ENCODE data around the gene LIMK2.
"Not testable (repeated sequence)": the region's sequence is repeated elsewhere in the genome, so short reads cannot be mapped to it uniquely, and the experiment has no call there.

Gene LIMK2

DNA sequence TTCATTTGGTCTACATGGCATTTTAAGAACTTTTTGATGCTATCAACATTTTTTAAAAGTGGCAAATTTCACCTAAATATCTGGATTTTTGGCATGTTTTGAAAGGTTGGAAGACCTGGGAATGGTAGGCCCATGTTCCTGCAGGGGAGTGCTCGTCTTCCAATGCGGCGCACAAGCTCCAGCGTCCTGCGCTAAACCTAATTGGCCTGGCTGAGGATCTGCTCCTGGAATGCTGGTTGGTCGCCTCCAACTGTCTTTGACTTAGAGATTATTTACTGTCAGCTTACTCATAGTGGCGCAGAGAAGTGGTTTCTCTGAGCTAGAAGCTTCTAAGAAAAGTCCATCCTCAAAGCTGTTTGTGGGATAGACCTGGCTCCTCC, 626 bp upstream of the LIMK2 start:
- no peak for DNase-seq (ENCODE audit: low read depth, low spot score)

DNA sequence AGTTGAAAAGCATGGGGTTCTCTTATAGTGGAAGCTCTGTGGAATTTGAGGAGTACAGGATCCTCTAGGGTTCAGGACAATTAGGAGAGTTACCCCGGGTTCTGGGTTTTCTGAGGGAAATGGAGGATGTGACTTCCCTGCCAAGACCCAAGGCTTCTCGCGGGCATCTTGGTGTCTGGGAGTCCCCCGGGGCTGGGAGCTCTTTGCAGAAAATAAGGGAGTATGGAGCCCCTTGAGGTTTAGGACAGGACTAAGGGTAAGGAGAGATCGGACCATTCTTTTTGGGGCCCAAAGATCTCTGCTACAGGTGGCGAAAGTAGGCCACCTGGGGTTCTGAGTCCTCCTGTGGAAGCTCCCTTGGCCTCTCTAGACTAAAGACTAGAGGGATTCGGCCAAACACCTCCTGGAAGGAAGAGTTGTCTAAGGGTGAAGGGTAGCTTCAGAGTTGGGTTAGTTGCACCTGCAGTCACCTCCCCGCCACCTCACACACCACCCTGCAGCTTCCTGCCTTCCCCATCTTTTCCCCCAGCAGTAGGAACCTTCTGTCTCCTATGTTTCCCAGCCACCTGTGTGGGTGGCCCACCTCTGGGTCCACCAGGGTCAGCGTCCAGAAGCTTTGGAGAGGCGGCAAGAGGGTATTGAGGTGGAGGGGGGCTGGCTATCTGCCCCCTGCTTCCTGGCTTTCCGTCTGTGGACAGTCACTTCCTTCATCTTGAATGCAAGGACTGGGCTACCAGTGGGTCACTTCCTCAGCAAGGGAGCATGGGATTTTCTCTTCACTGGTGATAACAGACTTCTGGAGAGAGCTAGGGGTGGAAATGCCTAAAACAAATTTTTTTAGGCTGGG, 908 bp downstream of the LIMK2 start:
- DNase-seq (ENCODE audit: low read depth, low spot score), result no peak

DNA sequence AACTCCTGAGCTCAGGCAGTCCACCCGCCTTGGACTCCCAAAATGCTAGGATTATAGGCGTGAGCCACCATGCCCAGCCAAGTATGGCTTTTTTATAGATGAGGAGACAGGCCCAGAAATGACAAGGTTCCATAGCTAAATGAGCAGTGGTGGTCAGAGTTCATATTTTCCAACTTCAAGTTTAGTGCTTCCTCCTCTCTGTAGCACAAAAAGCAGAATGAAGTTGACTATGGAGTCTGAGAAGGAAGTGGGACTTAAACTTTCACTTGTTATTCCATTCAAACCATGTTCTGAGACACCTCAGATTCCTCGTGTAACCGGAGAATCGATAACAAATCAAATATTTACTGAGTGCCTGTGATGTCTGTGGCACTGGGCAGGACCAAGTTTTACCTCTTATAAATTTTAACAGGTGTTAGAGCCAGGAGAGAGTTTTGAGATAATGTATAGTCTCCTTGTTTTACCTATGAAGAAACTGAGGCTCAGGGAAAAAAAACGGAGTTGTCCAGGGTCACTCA, 3.0 kb downstream of the LIMK2 start:
- no peak for DNase-seq (ENCODE audit: low read depth, low spot score)

DNA sequence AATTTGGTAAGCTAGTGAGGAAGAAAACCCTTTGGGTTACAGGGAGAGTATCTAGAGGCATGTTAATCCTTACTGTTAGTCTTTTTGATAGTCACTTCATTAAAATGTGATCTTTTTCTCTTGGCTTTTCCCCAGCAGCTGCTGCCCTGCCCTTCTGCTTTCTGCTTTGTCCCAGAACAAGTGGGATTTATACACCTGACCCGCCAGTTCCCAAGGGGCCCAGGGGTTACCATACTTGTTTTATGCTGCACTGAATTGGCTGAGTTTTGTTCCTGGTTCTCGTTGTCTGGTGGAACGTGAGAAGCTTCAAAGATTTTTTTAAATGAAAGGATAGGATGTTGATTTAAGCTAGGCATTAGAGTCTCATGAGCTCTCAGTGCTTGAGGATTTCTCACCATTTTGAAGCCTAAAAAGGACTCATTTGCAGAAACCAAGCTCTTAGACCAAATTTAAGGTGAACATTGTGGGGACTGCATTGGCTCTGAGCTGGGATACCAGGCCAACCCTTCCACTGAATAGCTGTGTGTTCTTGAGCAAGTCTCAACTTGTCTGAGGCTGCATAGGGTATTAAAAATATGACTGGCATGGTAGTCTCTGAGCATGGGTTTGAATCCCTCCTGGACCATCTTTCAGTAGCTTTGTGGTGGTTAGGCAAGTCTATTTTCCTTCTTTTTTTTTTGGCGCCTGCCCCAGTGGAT, 6.6 kb downstream of the LIMK2 start:
- DNase-seq (ENCODE audit: low read depth, low spot score), result no peak

DNA sequence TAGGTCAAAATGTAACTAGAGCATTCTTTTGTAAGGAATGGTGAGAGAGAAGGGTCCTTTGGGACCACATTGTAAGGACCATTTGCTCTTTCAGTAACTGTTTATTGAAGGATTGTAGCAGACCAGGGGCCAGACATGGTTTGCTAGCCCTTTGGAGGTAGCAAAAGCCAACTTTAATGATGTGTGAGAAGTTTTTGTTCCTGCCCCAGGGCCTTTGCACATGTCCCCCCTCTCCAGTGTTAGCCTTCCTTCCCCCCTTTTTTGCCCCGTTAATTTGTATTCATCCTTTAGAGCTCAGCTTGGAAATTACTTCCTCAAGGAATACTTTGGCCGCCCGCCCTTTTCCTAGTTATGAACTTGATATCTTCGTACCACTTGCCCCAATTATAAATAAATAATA, 9.0 kb downstream of the LIMK2 start:
- no peak for DNase-seq (ENCODE audit: low read depth, low spot score)

DNA sequence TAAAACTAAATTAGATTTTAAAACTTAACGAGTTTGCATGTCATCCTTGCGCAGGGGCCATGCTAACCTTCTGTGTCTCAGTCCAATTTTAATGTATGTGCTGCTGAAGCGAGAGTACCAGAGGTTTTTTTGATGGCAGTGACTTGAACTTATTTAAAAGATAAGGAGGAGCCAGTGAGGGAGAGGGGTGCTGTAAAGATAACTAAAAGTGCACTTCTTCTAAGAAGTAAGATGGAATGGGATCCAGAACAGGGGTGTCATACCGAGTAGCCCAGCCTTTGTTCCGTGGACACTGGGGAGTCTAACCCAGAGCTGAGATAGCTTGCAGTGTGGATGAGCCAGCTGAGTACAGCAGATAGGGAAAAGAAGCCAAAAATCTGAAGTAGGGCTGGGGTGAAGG, 10.6 kb downstream of the LIMK2 start:
- DNase-seq (ENCODE audit: low read depth, low spot score), result no peak

DNA sequence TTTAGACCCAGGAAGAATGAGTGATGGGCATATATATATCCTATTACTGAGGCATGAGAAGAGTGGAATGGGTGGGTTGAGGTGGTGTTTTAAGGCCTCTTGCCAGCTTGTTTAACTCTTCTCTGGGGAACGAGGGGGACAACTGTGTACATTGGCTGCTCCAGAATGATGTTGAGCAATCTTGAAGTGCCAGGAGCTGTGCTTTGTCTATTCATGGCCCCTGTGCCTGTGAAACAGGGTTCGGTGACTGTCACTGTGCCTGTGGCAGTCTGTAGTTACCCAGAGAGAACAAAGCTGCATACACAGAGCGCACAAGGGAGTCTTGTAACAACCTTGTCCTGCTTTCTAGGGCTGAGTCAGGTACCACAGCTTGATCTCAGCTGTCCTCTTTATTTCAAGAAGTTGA, 11.7 kb downstream of the LIMK2 start:
- no peak for DNase-seq (ENCODE audit: low read depth, low spot score)

DNA sequence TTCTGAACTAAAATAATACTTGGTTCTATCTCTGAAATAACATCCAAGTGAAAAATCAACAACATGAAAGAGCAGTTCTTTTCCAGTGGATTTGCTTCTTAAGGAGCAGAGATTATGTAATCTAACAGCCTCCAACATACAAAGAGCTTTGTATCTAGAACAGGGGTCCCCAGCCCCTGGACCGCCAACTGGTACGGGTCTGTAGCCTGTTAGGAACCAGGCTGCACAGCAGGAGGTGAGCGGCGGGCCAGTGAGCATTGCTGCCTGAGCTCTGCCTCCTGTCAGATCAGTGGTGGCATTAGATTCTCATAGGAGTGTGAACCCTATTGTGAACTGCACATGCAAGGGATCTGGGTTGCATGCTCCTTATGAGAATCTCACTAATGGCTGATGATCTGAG, 12.6 kb downstream of the LIMK2 start:
- not testable (repeated sequence) for DNase-seq (ENCODE audit: low read depth, low spot score)

DNA sequence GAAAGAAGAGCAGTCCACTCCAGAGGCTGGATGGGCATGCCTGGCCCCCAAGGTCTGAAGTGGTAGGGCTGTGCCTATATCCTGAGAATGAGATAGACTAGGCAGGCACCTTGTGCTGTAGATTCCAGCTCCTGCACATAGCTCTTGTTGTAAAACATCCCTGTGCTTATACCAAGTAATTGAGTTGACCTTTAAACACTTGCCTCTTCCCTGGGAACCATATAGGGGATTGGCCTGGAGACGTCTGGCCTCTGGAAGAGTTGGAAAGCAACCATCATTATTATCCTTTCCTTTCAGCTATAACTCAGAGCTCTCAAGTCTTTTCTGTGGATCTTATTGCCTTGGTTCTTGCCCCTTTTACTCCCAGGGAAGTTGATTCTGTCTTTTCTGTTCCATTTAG, 15.1 kb downstream of the LIMK2 start:
- DNase-seq (ENCODE audit: low read depth, low spot score), result no peak

DNA sequence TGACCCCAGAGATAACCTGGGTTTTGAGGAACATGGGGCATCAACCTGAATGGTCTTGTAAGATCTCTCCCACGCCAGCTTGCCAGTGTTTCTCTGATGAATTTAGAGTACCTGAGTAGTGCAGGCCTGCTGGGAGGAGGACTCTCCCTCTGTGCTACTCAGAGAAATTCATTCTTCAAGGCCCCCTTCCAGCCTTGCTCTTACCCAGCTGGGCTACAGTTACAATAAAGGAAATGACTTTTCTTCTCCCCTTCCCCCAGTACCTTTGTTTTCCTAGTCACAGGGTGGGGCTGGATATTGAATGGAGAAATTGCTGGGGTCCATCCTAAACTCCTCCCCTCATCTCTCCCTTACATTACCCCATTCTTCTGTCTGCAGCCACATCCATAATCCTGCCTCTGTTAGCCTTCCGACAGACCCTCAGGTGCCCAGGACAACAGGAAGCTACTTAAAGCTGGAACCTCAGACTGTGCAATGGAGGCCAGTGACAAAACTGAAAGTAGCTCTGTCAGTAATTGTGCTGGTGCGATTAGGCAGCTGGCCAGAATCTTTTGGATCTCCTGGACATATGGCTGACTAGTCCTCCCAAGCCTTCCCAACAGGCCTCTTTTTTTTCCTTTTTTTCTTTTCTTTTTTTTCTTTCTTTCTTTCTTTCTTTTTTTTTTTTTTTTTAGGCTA, 17.4 kb downstream of the LIMK2 start:
- no peak for DNase-seq (ENCODE audit: low read depth, low spot score)

DNA sequence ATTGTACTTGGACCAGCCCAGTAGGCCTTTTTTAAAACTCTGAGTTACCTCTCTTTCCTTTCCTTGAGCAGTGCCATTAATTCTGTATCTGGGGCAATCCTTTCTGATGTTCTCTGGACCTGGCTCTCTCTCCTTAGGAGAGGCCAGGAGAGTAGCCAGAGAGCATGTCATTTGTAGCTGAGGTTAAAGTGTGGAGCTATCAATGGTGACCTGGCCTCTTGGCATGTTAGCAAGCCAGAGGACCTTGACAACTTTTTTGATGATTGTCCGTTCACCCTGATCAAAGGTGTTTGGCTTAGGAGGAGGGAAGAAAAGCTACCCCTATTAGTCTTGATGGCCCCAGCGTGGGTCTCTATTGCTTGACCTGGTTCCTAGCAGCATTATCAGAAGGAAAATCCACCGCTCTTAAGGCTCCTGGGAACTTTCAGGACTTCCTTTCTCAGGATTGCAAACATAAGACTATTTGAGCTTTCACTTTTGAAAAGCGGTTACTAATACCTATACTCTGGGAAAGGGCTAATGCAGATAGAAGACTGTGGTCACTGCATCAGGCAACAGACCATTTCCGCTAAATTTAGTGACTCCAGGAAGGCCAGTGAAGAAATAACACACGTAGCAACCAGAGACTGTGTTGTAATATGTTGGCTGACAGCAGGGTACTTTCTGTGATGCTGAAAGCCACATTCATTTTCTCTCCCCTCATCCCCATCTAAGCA, 18.2 kb downstream of the LIMK2 start:
- DNase-seq (ENCODE audit: low read depth, low spot score), result no peak

DNA sequence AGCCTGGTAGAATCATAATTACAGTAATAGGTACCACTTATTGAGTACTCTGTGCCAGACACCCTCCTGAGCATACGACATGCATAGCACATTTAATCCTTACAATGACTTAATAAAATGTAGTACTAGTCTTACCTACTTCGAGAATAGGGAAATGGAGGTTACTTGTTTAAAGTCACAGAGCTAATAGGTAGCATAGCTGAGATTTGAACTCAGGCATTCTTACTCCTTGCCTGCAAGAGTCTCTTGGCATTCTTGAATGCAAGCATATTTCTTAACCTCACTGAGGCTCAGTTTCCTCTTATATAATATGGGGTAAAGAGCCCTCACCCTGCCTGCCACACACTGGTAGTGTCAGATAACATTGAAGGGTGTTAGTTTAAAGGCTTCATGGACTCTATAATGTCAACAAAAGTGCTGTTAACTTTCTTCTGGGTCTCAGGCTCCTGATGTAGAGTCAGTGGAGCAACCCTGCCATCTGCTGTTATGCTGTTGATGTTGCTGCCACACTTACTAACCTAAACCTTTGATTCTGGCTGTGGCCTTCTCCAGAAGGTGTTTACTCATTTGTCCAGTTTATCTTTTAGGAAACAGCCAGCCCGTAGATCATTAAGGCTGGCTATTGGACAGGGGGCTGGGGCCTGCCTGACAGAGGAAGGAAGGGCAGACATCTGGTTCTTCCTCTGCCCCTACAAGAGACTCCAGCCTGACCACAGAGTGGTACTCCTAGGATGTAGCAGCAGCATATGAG, 18.9 kb downstream of the LIMK2 start:
- DNase-seq (ENCODE audit: low read depth, low spot score), result no peak

DNA sequence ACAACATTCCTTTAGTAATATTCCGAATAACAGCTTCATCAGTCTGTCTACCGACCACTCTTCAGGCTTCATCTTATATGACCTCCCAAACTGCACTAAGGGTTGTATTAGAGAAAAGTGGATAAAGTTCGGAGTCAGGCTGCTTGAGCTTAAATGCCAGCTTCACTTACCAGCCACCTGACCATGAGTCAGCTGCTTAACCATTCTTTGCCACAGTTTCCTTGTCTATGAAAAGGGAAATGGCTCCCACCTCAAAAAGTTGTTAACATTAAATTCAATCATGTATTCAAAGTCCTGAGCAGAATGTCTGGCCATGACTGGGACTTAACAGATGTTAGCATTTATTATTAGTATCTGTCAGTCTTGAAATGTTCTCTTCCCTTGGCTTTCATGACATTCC, 20.9 kb downstream of the LIMK2 start:
- no peak for DNase-seq (ENCODE audit: low read depth, low spot score)

DNA sequence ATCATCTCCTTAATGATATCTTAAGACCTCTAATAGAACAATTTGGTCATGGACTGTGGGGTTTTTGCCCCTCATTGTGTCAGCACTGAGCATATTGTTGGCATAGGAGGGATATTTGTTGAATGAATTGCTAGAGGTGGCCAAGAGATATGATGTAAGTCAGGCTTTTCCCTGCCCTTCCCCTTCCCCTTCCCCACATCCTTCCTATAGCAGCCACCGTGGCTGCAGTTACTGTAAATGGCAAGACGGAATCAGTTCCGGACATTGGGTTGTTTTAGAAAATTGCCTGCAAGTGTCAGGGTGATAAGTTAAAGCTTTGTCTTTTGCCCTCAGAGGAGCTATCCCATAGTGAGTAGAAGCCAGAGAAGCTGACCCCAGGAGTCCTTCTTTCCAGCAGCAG, 23.0 kb downstream of the LIMK2 start:
- no peak for DNase-seq (ENCODE audit: low read depth, low spot score)

DNA sequence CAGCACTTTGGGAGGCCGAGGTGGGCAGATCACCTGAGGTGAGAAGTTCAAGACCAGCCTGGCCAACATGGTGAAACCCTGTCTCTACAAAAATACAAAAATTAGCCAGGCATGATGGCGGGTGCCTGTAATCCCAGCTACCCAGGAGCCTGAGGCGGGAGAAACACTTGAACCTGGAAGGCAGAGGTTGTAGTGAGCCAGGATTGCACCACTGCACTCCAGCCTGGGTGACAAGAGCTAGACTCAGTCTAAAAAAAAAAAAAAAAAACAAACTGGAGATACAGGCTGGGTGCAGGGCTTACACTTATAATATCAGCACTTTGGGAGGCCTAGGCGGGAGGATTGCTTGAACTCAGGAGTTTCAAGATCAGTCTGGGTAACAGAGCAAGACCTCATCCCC, 23.9 kb downstream of the LIMK2 start:
- not testable (repeated sequence) for DNase-seq (ENCODE audit: low read depth, low spot score)

DNA sequence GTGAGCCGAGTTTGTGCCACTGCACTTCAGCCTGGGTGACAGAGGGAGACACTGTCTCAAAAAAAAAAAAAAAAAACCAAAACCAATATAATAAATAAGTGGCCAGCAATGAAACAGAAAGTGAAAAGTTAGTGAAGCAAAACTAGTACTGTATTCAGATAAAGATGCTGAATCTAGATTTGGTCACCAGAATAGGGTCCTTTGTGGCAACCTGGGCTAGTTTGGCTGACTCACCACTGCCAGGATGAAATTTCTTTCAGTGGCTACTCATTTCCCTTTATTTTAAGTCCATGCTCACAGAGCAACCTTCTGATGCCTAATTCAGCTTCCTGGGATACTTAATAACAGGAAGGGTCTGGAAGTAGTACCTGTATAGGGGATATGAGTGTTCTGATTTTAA, 26.0 kb downstream of the LIMK2 start:
- DNase-seq (ENCODE audit: low read depth, low spot score), result no peak

DNA sequence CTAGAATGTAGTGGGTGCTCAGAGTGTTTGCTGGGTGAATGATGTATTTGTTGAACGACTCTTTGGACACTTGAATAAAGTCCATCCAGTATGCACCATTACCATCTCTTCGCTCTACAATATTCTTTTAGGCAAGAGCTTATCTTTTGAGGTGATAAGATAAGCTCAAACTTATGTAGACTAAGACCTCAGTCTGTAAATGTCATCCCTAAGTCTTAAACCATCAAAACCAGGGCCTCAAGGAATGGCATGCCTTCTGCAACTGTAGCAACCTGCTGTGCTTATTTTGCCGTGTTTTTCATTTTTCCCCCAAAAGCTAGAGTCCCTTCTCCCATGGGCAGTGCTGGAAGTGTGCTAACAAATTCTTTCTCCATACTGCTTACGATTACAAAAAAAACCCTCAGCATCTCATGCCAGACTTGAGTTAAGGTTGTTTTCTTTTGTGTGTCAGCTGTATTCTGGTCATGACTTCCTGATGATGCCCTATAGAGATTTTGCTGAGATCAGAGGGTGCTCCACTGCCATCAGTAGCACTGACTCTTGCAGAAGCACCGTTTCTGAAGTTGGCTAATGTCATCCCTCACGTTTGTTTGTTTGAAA, 27.8 kb downstream of the LIMK2 start:
- DNase-seq (ENCODE audit: low read depth, low spot score), result no peak

DNA sequence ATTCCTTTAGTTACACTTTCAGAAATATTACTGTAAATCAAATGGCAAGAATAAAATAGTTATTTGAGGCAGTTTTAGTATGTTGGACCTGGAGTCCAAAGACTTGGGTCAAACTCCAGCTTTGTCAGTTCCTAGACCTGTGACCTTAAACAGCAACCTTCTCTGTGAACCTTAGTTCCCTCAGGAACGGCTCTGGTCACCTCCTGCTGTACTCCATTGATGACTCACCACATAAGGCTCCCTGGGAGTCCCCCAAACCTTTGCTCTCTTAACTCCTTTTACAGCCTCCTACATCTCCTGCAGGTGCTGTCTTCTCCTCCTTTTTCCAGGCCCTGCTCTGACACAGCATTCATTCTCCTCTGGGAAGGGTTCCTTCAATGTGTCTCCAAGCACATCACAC, 29.1 kb downstream of the LIMK2 start:
- DNase-seq (ENCODE audit: low read depth, low spot score), result no peak

DNA sequence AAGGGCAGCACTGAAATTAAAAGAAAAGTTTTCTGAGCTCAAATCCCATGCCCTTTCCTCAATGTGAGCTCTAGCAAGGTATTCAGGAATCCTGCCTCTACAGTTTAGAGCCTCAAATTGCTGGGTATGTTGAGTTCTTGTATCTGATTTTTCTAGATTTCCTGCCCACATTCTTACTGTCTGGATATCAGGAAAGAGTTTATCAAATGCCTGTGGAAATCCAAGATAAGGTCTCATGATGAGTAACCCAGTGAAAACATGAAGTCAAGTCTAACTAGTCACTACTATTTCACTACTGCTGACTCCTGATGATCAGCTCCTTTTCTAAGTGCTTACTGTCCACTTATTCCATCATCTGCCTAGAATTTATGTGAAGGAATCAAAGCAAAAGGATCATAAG, 29.8 kb downstream of the LIMK2 start:
- no peak for DNase-seq (ENCODE audit: low read depth, low spot score)

DNA sequence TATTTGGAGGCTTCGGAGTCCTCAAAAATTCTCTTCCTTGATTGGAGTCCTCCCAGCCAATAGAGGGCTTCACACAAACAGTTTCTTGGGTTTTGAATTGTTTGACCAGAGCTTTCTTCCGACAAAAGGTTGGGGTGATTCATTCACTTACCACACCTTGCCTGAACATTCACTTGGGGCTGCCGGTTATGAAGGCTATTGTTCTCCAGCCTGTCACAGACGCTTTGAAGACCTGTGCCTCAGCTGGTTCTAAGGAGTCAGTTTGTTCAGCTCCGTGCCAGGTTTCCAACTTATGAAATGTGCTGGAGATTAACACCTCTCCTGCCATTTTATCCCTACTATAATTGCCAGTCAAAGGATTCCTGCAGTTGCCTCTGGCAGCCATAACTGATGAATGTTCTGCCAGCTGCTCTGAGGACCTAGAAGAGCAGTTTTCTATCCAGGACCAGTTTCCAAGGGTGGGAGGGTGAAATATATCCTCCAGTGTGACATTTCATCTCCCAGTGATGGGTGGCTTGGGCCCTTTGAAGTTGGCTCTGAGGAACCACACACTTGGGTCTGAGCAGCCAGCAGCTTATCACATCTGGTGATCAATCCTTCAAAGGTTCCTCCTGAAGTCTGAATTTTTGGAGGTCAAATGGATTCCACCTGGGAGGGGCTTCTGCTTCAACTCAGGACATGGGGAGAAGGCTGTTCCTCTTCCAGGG, 31.4 kb downstream of the LIMK2 start:
- no peak for DNase-seq (ENCODE audit: low read depth, low spot score)

All from iPS DF 19.7 (cell line).